Ramos (cell line): ENCODE measurements around the gene DNAJB4.
"Not testable (repeated sequence)": the region's sequence is repeated elsewhere in the genome, so short reads cannot be mapped to it uniquely, and the experiment has no call there.

Experiments used
- in situ Hi-C: fragments of 300-500 bp; cut with MboI; formaldehyde crosslinking; loops from one replicate; pipeline ENCODE4 v1.14.3; 2022; ENCODE audit warnings: low sequenced_read_pairs; ENCODE audit not compliant: unreplicated experiment

Gene DNAJB4

DNA sequence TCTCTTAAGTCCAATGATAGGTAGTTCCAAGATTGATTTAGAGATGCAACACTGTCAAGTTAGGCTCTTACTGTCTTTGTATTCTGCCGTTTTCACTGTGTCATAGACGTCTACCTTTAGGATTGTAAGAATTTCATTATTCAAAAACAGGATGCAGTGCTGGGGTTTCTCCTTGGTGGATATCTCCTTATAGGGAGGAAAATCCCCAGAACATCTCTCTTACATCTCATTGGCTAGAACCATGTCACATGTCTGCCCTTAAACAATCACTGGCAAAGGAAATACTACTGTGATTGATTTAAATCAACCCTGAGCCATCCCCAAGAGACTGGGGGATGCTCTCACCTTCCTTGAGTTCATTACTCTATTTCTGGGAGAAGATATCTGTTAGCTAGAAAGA, 15.0 kb upstream of the DNAJB4 start:
- in situ Hi-C loops = no loop called here

DNA sequence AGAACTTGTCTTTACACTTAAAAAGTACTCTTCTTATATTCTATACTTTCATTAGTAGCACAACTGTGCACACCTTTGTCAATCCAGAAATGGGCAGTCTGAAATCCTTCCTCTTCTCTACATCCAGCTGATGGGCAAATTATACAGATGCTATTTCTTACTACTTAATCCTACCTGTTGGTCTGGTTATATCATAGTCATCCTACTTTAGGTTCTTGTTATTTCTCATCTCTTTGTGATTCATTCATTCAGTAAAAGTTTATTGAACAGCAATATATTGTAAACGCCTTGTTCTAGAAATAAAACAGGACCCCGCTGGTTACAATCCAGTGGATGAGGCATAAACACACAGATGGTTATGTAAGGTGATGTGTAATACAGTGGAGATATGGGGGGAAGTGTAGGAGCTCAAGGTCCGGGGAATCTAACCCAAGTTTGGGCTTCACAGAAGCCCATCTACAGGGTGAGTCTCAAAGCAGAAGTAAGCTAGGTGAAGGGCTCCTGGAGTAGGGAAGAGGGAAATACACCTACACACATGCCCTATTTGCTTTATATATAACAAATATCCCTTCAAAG, 14.0 kb upstream of the DNAJB4 start:
- in situ Hi-C loops = no loop called here

DNA sequence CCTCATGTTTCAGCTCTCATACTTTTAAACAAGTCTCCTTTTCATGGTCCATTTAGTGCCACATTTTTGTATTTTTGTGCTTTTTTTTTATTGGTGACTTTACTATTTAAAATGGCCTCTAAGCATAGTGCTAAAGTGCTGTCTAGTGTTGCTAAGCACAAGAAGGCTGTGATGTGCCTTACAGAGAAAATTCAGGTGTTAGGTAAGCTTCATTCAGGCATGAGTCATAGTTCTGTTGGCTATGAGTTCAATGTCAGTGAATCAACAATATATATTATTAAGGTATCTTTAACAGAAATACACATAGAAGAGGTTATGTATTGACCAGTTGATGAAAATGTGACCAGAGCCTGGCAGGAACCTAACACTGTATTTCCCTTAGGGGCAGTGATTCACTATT, 13.1 kb upstream of the DNAJB4 start:
- in situ Hi-C loops = no loop called here

DNA sequence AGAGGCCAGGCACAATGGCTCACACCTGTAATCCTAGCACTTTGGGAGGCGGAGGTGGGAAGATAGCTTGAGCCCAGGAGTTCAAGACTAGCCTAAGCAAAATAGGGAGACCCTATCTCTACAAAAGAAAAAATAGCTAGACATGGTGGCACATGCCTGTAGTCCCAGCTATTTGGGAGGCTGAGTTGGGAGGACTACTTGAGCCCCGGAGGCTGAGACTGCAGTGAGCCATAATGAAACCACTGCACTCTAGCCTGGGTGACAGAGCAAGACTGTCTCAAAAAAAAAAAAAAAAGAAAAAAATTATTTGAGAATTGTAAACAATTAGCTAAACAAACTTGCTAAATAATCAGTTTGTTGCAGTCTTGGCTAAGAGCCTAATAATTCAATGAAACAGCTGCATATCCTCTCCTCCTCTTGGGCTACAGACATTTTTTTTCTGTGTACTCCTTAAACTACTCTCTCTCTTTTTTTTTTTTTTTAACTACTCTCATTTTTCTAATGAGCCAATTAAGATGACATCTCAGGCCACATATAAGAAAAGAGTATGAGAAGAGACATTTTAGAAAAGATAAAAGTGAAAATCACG, 10.5 kb upstream of the DNAJB4 start:
- in situ Hi-C loops = no loop called here

DNA sequence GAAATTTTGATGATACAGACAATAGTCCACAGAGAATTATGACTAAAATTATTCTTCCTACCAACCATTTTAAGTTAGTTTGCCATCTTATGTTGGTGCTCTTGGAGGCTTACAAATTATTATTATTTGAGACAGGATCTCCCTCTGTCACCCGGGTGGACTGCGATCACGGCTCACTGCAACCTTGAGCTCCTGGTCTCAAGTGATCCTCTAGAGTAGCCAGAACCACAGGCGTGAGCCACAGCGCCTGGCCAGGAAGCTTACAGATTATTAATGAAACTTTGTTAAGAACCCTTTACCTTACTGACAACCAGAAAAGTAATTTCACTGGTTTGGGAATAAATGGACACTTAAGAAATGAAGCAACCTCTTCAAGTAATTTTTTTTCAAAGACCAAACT, 8.0 kb upstream of the DNAJB4 start:
- in situ Hi-C loops = no loop called here

DNA sequence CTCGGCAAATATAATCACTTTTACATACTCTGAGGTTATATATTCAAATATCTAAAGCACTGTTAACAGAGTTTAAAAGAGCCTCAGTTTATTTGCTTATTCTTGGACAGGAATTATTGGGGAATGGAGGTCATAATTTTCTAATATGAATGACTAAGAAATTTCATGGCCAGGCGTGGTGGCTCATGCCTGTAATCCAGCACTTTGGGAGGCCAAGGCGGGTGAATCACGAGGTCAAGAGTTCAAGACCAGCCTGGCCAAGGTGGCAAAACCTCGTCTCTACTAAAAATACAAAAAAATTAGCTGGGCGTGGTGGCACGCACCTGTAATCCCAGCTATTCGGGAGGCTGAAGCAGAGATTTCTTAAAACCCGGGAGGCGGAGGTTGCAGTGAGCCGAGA, 4.2 kb upstream of the DNAJB4 start:
- in situ Hi-C loops = not testable (repeated sequence)

DNA sequence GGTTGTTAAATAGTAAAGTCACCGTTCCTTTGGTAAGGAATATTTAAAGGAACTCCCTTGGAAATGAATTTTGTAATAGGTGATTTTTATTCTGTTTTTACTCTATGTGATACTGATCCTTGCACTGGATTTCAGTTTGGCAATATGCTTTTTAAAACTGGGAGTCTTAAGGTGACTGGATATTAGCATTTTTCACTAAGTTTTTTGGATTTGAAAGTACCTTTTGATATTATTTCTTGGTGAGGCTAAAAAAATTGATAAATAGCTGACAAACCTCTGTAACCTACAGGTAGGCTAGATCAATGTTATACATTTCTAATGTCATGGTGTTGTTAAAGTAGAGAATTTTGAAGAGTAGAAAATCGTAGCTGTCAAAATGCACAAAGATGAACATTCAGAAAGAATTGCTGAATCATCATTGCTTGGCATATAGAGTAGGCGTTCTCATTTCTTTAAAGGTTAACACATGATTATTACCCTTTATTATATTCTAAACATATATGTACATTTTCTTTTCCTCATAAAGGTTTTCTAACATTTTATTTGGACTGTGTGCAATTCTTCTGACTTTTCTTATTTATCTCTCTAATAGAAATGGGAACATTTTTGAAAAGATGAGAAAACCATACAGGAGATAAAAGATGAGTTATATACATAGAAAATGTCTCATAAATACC, 1.5 kb upstream of the DNAJB4 start:
- in situ Hi-C loops = no loop called here

DNA sequence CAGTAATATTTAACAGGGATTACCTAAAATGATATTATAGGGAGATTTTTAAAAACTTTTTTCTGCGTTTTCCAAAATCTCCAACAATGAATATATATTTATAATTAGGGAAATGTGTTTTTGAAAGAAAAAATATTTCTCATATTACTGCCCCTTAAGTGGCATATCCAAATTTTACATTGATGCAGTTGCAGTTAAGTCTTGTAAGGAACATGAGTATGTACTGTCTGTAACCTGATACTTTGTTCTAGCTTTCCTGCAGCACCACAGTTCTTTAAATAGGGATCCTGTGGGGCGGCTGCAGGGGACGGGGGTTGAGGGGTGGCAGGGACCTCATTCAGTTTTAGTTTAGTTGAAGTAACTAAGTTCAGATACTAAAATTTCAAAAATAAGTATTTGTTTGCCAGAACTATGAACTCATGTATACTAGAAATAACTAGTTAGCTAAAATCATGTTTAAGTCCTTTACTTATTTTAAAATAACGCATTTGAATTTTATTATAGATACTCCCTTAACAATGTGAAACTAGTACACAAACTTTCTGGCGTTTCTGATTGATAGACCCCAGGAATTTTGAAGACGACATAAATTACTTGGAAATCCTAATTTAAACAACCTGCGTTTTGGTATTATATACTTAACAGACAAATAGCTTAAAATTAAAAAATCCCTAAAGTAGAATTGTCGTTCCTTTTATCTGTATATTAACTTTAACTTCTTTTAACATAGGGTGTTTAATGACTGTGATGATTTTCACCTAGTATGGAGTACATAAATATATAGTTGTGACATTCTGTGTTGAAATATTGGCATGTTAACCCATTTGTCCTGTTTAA, 639 bp upstream of the DNAJB4 start:
- in situ Hi-C loops = no loop called here

DNA sequence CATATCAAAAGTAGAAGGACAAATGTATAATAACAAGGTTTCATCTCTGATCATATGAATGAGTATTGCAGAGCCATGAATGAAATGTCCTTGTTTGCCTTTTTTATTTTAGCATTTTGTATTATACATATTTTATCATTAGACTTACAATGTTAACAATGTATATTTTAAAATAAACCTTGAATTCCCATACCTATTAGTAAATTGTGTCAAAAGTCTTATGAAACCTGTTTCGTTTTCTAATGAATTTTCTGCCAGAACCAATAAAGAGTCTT, 646 bp downstream of the DNAJB4 start:
- in situ Hi-C loops = no loop called here

DNA sequence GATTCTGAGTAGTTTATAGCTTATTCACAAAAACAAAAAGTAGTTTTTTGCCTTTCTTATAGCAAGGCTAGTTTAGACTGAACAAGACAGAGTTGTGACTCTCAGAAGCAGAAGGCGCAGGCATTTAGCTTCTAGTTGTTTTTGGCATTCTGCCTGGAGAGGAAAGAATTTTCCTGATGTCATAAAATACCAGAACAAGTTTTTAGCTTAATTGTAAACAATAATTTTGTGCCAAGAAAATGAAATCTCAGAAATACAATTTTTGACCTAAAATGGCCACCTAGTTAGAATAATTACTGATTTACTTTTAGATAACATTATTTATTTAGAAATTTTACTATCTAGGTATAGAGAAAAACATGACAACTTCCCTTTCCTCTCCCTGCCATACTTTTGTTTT, 1.0 kb downstream of the DNAJB4 start:
- in situ Hi-C loops = no loop called here

DNA sequence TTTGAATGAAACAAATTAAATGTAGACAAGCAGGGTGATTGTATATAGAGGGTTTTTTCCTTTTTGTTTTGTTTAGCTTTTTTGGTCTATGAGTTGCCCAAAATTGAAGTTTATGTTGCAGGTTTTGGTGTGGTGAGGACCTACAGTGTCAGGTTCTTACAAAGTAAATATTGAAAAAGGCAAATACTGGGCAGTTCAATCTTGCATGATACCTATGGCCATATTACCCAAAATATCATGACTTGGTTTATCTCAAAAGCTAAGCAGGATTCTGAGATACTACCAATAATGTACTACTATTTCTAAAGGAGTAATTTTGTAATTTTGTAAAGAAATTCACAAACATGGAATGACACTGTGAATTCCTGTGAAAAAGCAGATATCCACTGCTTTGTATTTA, 1.8 kb downstream of the DNAJB4 start:
- in situ Hi-C loops = no loop called here

DNA sequence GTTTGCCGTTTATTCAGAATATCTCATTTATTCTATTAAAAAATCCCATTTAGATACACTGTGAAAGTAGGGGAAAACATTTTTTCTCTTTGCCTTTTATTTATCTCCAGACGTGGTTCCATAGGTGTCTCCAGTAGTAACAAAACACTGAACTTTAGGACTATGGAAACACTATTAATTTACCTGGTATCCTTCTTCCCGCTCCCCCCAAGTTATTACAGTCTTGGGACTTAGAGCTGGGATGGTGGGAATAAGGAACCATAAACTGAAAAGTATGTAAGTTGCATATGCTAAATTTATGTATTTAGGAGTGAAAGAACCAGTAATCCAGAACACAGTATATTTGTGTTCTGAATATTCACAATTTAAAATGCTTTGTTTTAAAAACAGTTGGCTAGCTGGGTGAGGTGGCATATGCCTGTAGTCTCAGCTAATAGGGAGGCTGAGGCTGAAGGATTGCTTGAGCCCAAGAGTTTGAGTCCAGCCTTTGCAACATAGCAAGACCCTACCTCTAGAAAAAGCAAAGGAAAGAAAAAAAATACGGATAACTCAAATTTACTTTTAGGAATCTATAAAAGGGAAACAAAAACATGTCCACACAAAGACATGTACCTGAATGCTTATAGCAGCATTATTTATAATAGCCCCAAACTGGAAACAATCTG, 3.1 kb downstream of the DNAJB4 start:
- in situ Hi-C loops = no loop called here

DNA sequence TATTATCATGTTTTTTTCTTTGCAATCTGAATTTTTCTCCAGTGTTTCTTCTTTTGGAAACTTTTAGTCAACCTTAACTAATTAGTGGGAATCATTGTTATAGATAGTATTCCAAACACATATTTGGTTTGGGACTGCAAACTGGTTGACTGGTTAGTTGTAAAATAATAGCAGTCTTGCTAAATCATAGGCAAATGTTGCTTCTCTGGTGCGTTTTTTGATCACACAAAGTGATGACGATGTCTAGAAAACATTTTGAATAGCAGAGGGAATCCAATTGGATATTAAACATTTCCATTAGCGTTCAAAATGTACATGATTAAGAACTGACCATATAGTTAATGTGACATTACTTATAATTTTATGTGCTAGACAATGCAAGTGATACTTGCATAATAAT, 4.5 kb downstream of the DNAJB4 start:
- in situ Hi-C loops = no loop called here

DNA sequence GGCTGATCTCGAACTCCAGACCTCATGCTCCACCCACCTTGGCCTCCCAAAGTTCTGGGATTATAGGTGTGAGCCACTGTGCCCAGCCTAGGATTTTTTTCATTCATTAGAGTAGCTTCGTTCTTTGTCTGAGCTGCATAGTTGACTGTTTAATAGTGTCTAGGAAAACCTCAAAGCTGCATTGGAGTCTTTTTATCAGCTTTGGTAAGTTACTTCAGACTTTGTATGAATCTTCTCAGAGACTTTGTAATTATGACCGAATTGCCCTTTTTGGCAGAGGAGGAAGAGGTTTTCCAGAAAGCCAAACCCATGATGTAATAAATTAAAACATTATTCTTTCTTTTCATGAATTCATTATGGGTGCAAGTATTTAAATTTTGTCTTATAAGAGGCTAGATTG, 5.1 kb downstream of the DNAJB4 start:
- in situ Hi-C loops = no loop called here

DNA sequence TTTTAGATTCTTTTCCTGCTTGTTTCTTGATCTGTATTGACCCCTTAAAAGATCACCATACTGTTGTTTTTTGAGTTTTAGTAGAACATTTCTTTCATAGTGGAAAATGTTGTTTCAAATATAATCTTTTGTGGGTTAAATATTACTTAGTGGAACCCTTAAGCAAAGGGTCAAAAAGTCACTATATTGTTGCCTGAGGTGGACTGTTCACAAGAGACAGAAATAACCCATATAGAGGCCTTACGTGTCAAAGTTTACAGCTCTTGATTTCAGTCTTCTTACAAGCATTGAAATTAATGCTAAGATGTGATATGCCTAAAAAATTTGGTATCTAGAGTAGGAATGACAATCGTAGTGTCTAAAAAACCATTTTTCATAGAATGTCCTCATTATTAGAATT, 6.3 kb downstream of the DNAJB4 start:
- in situ Hi-C loops = no loop called here

DNA sequence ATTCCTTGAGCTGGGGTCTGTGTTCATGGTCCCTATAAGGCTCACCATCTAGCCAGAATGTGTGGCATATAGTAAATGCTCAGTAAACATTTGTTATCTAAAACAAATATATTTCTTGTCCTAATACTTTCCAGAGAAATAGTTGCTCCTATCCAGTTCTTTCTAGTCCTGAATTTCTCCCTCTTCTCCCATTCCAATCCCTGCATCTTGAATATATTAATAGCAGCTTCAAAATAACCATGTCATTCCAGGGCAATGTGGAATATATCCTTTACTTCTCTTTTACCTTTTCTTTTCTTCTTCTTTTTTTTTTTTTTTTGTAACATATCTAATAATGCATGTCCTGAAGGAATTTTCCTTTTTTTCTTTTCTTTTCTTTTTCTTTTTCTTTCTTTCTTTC, 10.4 kb downstream of the DNAJB4 start:
- in situ Hi-C loops = no loop called here

DNA sequence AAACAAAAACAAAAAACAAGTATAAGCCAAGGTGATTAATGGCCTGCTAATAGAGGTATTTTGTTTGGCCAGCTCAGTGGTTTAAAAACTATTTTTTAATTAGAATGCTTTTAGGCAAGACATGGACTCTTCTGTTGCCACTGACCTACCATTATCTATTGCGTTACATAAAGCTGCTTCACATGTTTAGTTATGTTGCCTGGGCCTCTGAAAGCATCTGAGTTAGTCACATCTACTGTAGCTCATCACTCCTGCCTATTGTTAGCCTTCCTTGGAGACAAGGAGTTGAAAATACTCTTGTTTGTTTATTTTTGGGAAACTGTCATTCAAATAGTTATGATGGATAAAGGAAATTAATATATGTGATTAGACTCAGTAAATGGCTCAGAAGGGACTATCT, 14.3 kb downstream of the DNAJB4 start:
- in situ Hi-C loops = no loop called here

DNA sequence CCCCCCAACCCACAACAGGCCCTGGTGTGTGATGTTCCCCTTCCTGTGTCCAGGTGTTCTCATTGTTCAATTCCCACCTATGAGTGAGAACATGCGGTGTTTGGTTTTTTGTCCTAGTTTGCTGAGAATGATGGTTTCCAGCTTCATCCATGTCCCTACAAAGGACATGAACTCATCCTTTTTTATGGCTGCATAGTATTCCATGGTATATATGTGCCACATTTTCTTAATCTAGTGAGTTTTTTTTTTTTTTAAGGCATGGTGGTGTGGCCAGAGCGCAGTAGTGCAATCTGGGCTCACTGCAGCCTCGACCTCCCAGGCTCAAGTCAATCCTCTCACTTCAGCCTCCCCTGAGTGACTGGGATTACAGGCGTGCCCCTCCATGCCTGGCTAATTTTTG, 16.4 kb downstream of the DNAJB4 start:
- in situ Hi-C loops = not testable (repeated sequence)

DNA sequence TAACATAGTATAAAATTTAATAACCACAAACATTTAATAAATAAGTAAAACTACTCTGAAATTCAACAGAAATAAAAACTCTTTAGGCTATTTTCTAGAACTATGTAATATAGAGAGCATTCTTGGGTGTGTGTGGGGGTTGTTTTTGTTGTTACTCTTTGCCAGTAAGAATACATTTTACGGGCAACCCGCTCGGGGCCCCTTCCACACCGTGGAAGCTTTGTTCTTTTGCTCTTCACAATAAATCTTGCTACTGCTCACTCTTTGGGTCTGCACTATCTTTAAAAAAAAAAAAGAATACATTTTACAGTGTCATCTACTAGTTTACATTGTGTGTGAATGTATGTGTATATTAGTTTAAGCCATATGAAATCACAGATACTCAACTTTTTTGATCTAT, 25.1 kb downstream of the DNAJB4 start:
- in situ Hi-C loops = no loop called here

DNA sequence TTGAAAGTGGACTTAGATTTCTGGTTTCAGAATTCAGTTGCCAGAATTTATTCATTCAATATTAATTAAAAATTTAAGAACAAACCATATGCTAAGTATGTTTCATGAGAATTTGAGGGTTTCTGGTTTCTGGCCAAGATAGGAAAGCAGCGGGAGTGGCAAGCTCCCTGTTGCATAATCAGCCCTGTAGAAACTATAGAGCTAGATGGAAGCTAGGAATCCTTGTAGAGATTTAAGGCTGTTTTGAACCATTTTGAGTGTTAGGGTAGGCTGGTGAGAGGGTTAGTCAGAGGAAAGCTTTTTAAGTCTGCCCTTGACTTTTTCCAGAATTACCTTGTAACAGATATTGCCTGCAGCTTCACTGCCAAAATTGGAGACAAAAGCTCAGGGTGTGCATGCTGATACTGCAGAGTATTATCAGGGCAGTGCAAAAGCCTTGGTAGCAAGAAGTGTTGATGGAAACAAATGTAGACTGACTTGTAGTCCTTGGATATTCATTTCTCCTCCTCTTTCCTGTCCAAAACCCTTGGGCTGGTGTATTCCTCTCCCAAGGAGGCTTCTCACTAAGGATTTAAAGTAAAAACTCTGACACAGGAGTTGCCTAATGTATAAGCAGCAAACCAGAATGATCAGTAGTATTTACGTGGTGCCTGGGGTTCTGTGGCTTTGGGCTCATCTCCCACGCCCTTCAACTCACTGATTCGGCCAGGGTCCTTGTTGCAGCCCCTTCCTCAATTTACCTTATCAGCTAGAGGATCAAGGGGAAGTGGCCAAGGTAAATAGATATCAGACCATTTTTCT, 28.5 kb downstream of the DNAJB4 start:
- in situ Hi-C loops = no loop called here
